DND-41 (cell line): ENCODE data around the gene TTLL13.

Experiments used
- EZH2 ChIP-seq: IDR thresholded peaks from 3 replicates; pipeline ENCODE4 v1.6.1; 2012; ENCODE audit warnings: borderline replicate concordance, low read depth, mild to moderate bottlenecking, moderate library complexity, low read length, inconsistent platforms; ENCODE audit not compliant: severe bottlenecking
- TF ChIP-seq, protein P1 (sequence below): IDR thresholded peaks from 2 replicates; pipeline ENCODE4 v1.5.1; 2012; ENCODE audit warnings: borderline replicate concordance, low read length, moderate library complexity, mild to moderate bottlenecking; ENCODE audit not compliant: poor library complexity, severe bottlenecking; ENCODE audit errors: extremely low read depth

DNA sequence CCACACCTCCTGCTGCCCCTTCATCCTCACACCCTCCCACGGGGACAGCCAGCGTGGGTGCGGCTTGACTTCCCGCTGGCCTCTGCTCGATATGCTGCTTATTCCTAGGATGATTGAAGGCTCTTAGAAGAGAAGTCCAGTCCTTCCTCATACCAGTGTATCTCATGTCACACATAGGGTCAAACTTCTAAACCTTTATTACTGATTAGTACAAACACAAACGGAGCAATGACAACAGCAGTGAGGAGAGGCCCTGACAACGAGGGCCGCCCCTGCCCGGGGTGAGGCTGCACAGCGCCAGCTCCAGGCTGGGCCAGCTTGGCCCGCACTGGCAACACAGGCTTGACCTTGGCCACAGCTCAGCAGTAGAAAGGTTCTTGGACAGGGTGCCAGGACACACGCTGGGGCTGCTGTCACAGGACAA is 19.3 kb upstream of the TTLL13 start:
- TF ChIP-seq EZH2, result no peak
- TF ChIP-seq, protein P1, sequence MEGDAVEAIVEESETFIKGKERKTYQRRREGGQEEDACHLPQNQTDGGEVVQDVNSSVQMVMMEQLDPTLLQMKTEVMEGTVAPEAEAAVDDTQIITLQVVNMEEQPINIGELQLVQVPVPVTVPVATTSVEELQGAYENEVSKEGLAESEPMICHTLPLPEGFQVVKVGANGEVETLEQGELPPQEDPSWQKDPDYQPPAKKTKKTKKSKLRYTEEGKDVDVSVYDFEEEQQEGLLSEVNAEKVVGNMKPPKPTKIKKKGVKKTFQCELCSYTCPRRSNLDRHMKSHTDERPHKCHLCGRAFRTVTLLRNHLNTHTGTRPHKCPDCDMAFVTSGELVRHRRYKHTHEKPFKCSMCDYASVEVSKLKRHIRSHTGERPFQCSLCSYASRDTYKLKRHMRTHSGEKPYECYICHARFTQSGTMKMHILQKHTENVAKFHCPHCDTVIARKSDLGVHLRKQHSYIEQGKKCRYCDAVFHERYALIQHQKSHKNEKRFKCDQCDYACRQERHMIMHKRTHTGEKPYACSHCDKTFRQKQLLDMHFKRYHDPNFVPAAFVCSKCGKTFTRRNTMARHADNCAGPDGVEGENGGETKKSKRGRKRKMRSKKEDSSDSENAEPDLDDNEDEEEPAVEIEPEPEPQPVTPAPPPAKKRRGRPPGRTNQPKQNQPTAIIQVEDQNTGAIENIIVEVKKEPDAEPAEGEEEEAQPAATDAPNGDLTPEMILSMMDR, result no peak
